NCI-H82 treated with DMSO at 0.1 percent for 48 hours (cell line): ENCODE data around the gene TBC1D5.

ENCODE experiments used
- DNase-seq: peaks from one replicate; lab custom pipeline; 2025; ENCODE audit not compliant: unreplicated experiment; lab: John Stamatoyannopoulos, UW

Gene TBC1D5

DNA sequence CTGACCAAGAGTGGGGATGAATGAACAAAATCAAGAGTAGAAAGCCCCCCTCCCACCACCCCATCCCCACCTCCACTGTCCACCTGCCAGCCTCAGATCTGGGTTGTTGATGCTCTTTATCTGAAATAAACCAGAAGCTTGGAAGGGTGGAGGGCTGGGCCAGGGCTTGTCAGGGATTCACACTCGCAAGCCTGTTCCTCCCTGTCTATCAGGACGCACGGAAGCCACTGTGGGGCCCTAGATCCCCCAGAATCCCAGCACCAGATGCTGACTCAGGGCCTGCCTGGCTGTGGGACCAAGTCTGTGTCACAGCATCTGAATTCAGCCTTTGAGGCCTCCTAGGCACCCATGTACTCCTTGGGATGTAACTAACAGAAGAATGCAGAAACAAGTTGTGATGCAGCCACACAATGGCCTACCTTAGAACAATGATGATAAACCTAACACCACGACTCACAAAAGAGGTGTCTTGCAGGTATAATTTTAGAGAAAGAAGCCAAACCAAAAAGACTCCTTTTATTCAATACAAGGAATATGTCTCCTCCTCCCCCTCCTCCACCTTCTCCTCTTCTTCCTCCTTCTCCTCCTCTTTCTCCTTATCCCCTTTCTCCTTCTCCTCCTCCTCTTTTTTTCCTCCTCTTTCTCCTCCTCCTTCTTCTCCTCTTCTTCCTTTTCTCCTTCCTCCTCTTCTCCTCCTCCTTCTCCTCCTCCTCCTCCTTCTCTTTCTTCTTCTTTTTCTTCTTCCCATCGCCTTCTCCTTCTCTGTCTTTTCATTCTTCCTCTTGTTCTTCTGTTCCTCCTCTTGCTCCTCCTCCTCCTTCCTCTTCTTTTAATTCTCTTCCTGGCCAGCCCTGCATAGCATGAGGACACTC lies 623.0 kb downstream of the TBC1D5 start:
- no peak for DNase-seq

DNA sequence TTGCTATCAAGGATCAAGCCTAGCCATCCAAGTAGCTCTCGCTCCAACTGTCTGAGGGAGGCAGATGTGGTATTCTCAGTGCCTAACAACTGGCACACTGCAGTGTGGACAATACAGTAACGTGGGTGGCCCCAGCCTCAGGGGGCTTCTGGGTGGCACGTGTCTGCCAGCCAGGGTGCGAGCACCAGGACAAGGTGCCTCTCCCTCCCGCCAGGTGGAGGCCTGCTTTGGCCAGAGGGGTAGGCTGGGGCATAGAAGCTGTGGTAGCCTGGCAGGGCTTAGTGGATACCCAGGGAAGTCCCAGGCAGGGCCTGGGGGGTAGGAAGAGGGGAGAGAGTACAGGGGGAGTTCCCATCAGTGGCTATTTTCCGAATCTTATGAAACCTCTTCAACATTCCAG lies 623.7 kb downstream of the TBC1D5 start:
- no peak for DNase-seq

DNA sequence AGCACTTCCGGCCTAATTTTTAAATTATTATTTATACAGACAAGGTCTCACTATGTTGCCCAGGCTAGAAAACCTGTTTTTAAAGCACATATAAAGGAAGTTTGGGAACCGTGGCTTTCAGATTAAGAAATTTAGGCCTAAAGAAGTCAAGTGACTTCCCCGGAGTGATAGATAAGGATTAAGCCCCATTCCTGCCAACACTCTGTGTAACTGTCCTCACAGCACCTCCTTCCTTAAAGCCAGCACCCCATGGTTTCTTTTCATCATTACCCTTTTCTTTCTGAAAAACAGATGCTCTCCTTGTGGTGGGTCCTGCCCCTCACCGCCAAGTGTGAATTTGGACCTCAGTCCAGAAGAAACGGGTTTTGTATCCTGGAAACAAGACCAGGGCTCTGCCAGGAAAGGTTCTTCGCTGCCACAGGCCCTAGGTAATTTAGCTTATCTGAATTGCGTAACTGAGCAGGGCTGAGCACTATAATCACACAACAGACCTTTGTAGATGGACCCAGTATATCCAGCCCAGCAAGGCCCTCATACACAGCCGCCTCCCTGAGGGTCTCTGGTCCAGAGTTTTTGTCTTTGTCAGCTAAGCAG lies 626.3 kb downstream of the TBC1D5 start:
- no peak for DNase-seq

DNA sequence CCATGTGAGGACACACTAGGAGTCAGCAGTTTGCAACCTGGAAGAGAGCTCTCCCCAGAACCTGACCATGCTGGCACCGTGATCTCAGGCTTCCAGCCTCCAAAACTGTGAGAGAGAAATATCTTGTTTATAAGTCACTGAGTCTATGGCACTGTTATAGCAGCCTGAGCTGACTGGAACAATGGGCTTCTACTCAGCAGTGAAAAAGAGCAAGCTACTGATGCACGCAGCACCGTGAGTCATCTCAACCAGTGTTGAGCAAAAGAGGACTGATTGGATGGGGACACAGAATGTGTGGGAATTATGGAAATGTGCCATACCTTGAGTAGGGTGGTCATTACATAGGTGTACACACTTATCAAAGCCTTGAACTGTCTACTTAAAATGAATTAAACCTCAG lies 627.2 kb downstream of the TBC1D5 start:
- DNase-seq, result no peak

GRCh38 chr3:17111586-17111985 lies 630.8 kb downstream of the TBC1D5 start:
- no peak for DNase-seq

- no peak for DNase-seq
These were observed 631.6 kb downstream of the TBC1D5 start for GRCh38 chr3:17110660-17111396.
